ENCODE measurements around the gene LMX1B.
"Not testable (repeated sequence)": the region's sequence is repeated elsewhere in the genome, so short reads cannot be mapped to it uniquely, and the experiment has no call there.

Gene LMX1B

DNA sequence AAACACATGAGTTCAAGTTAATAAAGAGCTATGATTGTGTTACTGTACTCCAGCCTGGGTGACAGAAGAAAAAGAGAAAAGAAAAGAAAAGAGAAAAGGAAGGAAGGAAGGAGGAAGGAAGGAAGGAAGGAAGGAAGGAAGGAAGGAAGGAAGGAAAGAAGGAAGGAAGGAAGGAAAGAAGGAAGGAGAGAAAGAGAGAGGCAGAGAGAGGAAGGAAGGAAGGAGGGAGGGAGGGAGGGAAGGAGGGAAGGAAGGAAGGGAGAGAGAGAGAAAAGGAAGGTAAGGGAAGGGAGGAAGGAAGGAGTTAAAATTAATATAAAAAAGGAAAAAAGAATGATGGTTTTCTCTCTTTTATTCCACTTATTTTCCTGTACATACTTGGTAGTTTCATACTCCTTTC lies 101.7 kb downstream of the LMX1B start:
- DNase-seq (ENCODE audit: low read depth), result no peak

- not testable (repeated sequence) for DNase-seq (ENCODE audit: low read depth)
These were observed 103.7 kb downstream of the LMX1B start for GRCh38 chr9:126717441-126717840.

DNA sequence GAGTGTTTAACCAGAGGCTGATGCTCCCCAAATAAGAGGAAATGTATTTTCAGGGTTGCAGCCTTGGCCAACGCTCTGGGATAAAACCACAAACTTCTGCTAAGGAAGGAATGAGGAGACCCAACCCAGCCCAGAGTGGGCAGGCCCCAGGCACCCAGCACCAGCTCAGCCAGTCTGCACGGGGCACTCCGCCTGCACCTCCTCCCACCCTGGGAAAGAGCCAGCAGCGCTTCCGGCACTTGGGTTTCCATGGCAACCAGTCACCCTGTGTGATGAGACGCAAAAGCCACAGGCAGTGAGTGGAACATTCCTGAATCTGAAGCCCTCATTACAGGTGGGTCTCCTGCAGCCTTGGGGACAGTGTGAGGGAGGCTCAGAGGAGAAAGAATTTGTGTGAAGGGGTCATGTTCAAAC lies 105.9 kb downstream of the LMX1B start:
- DNase-seq (ENCODE audit: low read depth), result no peak

- DNase-seq (ENCODE audit: low read depth), result no peak
These were observed 106.3 kb downstream of the LMX1B start for GRCh38 chr9:126720036-126720435.

- no peak for DNase-seq (ENCODE audit: low read depth)
These were observed 107.2 kb downstream of the LMX1B start for GRCh38 chr9:126720661-126721563.

- DNase-seq (ENCODE audit: low read depth), result no peak
These were observed 107.8 kb downstream of the LMX1B start for GRCh38 chr9:126721564-126721981.

- no peak for DNase-seq (ENCODE audit: low read depth)
These were observed 108.7 kb downstream of the LMX1B start for GRCh38 chr9:126722252-126722921.

GRCh38 chr9:126722922-126723806 lies 109.4 kb downstream of the LMX1B start:
- DNase-seq (ENCODE audit: low read depth), result no peak

GRCh38 chr9:126723807-126724172 lies 110.1 kb downstream of the LMX1B start:
- no peak for DNase-seq (ENCODE audit: low read depth)

DNA sequence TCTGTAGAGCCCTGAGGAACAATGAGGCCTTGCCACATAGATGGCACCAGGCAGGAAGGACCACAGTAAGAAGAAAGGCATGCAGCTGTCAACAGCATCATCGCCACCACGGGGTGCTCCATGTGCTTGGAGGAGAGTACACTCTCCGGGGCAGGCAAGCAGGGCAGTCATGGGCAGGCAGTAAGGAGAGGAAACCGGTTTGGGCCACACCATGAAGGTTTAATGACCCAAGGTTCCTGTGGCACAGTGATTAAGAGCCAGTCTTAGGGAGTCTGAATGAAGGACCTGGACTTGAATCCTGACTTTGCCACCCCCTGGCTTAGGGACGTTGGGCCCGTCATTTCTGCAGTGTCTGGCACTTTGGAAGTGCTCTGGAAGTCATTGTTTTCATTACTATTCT lies 110.5 kb downstream of the LMX1B start:
- no peak for DNase-seq (ENCODE audit: low read depth)

DNA sequence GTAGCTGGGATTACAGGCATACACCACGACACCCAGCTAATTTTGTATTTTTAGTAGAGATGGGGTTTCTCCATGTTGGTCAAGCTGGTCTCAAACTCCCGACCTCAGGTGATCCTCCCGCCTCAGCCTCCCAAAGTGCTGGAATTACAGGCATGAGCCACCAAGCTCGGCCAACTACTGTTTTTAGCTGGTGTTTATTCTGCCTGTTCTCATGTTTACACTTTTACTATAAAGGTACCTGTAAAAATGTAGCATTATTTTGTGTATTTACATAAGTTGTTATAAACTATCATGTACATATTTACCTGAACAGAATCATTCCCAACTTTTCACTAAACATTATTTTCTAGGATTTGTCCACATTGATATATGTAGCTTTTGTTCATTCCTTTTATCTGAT lies 111.8 kb downstream of the LMX1B start:
- not testable (repeated sequence) for DNase-seq (ENCODE audit: low read depth)

DNA sequence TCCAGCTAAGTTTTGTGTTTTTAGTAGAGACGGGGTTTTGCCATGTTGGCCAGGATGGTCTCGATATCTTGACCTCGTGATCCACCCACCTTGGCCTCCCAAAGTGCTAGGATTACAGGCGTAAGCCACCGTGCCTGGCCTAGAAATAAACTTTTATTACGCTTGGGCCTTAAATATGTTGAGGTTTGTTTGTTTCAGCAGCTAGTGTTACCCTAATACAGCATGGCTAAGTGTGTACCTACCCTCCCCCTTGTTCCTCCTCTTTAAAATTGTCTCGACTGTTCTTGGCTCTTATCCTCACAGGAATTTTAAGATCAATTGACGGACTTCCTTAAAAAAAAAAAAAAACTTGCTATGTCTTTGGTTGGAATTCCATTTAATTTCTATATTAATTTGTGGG lies 114.5 kb downstream of the LMX1B start:
- not testable (repeated sequence) for DNase-seq (ENCODE audit: low read depth)

DNA sequence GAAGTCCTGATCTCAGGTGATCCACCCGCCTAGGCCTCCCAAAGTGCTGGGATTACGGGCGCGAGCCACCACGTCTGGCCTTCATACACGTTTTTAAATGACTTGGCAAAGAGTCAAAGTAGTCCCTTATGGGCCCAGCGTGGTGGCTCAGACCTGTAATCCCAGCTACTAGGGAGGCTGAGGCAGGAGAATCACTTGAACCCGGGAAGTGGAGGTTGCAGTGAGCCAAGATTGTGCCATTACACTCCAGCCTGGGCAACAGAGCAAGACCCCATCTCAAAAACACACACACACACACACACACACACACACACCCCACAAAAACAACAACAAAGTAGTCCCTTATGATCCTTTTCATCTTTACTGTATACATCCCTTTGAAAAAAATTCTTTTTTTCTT lies 116.9 kb downstream of the LMX1B start:
- not testable (repeated sequence) for DNase-seq (ENCODE audit: low read depth)

DNA sequence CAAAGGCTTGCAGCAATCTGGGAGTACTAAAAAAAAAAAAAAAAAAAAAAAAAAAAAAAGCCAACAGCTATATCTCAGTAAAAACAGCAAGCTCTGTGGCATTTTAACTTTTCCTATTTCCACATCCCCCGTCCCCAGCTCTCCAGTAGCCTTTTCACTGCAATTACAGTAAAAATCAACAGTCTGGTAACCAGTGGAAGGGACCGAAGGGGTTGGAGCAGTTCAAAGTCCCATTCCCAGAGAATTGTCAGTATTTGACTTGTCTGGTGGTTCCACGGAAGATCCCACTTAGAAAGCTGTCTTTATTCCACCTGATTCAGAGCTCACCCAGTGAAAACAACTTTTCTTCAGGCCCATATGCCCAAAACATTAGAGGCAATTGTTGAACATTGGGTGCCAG lies 119.3 kb downstream of the LMX1B start:
- DNase-seq (ENCODE audit: low read depth), result no peak

DNA sequence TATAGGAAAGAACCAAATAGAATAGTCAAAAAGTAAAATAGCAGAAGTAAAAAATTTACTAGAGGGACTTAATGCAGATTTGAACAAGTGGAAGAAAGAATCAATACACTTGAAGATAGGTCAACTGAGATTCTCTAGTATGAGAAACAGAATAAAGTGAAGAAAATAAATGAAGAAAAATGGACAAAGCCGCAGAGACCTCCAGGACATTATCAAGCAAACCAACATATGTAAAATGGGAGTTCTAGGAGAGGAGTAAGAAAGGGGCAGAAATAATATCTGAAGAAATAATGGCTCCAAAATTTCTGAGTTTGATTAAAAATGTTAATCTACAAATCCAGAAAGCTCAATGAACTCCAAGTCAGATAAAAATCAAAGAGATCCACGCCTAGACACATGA lies 121.1 kb downstream of the LMX1B start:
- no peak for DNase-seq (ENCODE audit: low read depth)

- no peak for DNase-seq (ENCODE audit: low read depth)
These were observed 121.8 kb downstream of the LMX1B start for GRCh38 chr9:126735482-126735881.

- no peak for DNase-seq (ENCODE audit: low read depth)
These were observed 124.8 kb downstream of the LMX1B start for GRCh38 chr9:126738553-126738952.

DNA sequence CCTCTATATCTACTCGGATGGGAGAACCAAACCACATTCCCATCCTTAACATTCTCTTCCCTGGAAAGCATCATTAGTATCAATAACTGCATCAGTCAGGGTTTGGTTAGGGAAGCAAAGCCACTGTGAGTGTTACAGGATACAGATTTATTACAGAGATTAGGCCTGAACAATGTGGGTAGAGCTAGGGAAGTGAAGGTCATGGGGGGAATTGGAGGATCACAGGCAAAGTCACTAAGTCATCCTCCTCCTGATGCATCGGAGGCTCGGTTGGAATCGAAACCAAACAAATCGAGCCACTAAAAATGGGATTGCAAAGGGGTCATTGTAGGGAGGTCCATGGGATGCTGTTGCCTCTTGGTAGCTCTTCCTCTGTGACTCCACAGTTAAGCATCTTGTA lies 129.3 kb downstream of the LMX1B start:
- no peak for DNase-seq (ENCODE audit: low read depth)

- DNase-seq (ENCODE audit: low read depth), result no peak
These were observed 132.1 kb downstream of the LMX1B start for GRCh38 chr9:126745574-126746411.
